Femur (tissue), 1 donor: ENCODE results near the gene TRIM3.

Experiments used
- DNase-seq: peaks from one replicate; pipeline ENCODE4 v3.0.0-alpha.2; 2017

Gene TRIM3

DNA sequence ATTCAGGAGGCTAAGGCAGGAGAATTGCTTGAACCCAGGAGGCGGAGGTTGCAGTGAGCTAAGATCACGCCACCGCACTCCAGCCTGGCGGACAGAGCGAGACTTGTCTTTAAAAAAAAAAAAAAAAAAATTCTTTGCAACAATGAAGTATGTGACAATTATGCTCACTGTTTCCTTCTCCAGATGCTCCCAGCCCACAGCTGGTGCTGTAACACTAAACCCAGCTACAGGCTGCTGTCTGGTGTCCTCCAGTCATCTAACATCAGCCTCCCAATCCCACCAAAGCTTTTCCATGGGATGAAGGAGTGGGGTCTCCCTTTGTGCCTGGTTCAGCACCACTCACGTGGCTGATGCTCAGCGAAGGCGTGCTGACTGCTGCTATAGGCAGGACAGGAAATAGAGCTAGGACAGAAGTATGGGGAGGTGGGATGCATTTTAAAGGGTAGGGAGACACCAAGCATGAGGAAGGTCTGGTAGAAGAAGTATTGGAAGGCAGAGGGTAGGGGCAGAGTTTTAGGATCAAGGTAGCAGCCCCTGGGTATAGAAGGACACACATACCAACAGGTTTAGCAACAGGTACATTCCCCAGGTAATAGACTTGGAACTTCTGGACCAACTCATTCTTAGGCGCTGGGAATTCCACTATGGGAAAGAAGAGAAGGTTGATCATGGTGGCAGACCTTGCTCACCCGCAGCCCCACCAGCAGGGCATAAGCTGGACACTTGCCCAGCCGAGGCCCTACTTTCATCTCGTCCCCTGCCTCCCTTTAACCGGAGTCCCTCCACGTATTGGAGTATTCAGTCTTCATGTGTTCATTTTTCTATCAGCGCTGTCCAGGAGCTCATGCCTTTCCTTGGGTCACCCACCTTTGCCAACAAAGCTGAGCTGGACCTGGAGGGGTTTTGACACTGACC, 73.1 kb downstream of the TRIM3 start:
- DNase-seq = no peak
